MM.1S (cell line): Measurements from ENCODE around the gene CHID1.

ENCODE experiments used
- CTCF ChIP-seq: fragments of 300-600 bp; sonication (generic); IDR thresholded peaks from 2 replicates; pipeline ENCODE4 v1.5.1; 2016; ENCODE audit warnings: antibody characterized with exemption, low read length, mixed read lengths
- EZH2 ChIP-seq: fragments of 300-600 bp; sonication (generic); optimal IDR thresholded peaks from 2 replicates; pipeline ENCODE3; 2017; ENCODE audit warnings: low read depth, mild to moderate bottlenecking, antibody characterized with exemption, low read length, mixed read lengths
- EZH2phosphoT487 ChIP-seq: fragments of 300-600 bp; sonication (generic); IDR thresholded peaks from 2 replicates; pipeline ENCODE4 v1.6.1; 2018; ENCODE audit warnings: antibody characterized with exemption, low read length

- TF ChIP-seq CTCF, result no peak
- no peak for TF ChIP-seq EZH2phosphoT487
- no peak for TF ChIP-seq EZH2
Measured at GRCh38 chr11:907668-908067, 2.9 kb downstream of the CHID1 start.
